ENCODE results near the gene ASTL. TPM values are rescaled to one million over a fixed set of nuclear protein-coding genes. Genes with fewer than 3 reads are reported as not detected.
A peak's percentile ranks its signal among the peaks of the same experiment; 100 is the strongest.
"Not testable (repeated sequence)": the region's sequence is repeated elsewhere in the genome, so short reads cannot be mapped to it uniquely, and the experiment has no call there.

The ASTL gene
- total RNA-seq, result not detected

DNA sequence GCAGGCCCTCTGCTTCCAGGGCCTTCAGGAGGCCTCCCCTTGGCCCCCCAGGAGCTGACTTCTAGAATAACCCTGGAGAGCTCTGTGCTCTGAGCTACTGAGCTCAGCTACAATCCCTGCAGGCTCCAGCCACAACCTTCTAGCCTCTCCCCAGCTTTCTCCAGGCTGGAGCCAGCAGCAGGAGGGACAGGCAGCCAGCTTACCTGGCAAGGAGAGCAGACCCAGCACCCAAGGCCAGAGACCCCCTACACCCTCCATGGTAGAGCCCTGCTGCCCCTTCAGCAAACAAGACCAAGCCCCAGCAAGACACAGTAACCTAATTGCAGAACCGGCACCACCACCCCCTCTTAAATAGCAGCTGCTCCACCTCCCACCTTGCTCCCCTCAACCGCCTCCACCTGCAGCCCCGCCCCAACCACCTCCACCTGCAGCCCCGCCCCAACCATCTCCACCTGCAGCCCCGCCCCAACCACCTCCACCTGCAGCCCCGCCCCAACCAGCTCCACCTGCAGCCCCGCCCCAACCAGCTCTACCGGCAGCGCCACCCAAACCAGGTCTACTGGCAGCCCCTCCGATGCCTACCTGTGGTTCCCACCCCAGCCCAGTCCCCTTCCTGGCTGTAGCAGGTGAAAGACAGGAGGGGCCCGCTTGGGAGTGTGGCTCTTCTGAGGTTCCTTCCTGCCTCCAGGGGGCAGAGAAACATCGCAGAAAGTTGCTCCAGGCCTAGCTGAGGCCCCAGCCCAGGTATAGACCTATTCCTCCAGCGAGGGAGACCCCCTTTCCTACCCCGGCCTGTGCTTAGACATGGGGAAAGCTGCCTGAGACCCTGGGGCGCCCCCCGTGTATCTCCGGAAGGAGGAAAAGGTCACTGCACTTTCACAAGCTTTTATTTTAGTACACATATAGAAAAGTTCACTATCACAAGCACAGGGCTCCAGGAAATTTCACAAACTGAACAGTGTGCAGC lies at the start of gene ASTL:
TSS of gene ASTL (minus strand) at position 324 of the 967 bp plus-strand sequence. CDS start at position 258, 66 bp downstream.
- DNase-seq (ENCODE audit: low spot score), result no peak
- ATAC-seq, result peak; percentile 67

DNA sequence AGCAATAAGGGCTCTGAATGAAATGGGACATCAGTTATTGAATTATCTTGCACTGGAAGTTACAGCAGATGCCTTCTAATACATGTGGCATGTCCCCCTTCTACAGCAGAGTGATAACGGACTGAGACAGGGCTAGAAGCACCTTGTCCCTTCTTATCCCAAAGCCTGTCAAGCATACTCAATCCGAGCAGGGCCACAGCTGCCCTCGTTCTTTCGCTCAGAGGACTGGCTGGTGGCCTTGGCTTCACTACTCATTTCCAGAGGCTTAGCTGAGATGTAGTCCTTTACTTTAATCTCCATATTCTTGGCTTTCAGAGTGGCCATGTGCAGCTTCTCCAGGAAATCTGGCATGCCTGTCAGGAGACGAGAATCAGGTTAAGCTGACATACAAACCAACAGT lies 48.3 kb upstream of the ASTL start:
- ATAC-seq, result no peak
- DNase-seq (ENCODE audit: low spot score), result no peak

DNA sequence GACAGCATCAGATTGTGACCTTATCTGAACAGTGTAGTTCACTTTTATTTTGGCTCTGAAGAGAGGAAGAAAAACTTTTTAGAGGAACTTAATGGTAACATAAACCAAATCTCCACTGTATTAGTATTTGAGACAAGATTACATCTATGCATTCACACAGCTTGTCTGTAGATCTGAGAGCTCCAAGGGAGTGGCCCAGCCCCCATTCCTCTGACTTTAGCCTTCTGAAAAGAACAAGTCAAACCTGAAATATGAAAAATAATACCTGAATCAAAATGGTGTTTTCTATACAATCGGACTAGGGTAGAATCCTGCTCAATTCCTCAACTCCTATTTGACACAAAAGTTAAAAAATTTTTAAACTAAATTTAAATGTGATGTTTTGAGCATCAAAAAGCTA lies 47.2 kb upstream of the ASTL start:
- ATAC-seq, result no peak
- DNase-seq (ENCODE audit: low spot score), result no peak

DNA sequence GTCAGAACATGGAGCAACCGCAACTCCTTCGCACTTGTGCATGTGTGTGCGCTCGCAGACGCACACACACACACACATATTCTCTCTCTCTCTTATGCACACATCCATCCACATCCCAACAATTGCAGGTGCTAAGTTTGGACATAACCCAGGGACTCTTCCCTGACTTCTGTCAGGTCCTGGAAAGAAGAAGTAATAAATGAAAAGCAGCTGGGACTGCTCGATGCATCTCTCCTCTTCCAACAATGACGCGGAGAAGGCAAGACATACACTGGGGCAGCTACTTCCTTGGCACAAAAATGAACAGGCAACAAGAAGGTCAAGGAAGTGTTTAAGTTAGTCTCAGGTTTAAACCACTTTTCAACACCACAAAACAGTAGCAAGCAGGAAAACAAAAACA lies 46.7 kb upstream of the ASTL start:
- no peak for DNase-seq (ENCODE audit: low spot score)
- no peak for ATAC-seq

DNA sequence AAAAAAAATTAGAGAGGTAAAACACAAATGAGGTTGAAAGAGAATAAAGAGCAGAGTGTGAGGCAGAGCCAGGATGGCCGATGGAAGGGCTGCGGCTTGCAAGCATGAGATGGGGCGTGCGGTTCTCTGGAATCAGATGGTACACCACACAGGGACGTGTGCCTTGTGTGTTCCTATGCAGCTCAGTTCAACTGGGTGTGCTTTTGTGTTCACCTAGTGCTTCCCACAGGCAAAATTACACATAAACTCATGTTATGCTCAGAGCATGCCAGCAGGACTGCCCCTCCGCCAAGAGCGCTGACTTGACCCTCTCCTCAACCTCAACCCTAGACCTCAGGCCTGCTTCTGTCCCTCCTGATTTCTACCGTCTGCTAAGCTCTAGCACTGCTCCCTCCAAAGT lies 45.9 kb upstream of the ASTL start:
- no peak for ATAC-seq

DNA sequence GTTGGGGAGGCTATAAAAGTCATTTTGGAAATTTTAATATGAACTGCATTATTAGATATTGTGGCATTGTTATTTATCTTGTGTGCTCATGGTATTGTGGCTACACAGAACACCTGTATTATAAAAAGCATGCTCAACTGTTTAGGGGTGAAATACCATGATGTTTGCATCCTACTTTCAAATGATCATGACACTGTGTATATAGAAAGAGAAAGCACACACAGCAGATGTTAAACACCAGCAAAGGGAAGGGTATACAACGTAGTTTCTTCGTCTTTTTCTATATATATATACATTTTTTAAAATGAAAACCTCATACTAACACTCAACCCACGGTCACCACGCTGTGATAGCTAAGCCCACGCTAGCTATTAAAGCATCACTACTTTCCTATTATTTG lies 43.2 kb upstream of the ASTL start:
- ATAC-seq, result no peak

More for the DNA sequence above, 45.9 kb upstream of the ASTL start:
- no peak for DNase-seq (ENCODE audit: low spot score)

DNA sequence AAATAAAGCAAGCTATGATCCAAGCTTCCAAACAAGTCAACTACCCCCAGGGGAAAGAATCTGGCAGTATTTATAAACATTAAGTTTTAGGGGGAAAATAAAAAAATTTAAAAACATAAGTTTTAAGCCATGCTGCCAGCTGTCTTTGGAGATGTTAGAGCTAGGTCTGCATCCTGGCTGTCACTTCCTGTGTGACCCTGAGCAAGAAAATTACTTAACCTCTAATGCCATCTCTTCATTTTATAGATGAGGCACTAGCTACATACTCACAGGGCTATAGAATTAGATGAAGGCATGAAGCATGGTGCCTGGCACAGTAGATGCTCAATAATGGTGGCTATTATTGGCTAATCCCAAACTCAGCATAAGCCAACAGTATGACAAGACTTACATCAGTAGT lies 42.2 kb upstream of the ASTL start:
- DNase-seq (ENCODE audit: low spot score) (no peak), ATAC-seq (no peak)

More for the DNA sequence above, 43.2 kb upstream of the ASTL start:
- no peak for DNase-seq (ENCODE audit: low spot score)

DNA sequence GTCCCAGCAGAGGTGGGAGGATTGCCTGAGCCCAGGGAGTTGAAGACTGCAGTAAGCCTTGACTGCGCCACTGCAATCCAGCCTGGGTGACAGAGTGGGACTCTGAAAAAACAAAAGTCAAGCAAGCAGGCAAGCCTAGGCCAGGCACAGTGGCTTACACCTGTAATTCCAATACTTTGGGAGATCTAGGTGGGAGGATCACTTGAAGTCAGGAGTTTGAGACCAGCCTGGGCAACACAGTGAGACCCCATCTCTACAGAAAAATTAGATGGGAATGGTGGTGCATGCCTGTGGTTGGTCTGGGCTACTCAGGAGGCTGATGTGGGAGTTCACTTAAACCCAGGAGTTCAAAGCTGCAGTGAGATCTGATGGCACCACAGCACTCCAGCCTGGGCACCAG lies 41.7 kb upstream of the ASTL start:
- DNase-seq (ENCODE audit: low spot score) (no peak), ATAC-seq (no peak)

DNA sequence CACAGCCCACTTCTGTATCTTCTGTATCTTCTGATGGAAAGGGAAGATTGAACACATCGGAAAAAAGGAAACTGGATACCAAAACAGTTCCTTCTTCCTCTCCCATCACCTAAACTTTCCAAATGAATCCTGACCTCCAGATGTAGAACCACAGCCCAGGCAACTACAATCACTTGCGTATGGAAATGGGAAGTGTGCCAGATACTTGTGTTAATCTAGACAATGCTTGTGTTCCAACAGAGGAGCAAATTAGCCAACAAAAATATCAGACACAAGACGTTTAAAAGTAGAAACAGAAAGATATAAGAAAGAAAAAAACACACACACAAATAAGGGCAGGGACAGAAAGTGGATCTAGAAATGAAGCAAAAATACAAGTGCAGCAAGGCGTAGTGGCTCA lies 38.4 kb upstream of the ASTL start:
- ATAC-seq (no peak), DNase-seq (ENCODE audit: low spot score) (no peak)

DNA sequence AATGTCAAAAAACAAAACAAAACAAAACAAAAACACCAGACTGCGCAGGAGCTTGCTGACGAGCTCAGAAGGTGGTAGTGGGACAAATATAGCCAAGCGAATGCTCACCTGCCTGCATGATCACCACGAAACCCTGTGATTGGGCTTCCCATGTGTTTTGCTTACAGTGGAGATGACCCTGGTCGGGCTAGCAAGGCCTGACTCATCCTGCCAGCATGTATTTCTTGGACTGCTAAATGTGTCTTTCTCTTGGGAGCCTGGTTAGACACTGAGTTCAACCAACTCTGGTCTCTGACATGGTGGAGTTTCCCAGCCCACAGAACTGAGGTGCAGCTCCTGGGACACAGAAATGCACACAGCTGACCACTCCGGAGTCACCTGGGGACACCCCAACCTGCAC lies 37.6 kb upstream of the ASTL start:
- DNase-seq (ENCODE audit: low spot score) (no peak), ATAC-seq (no peak)

DNA sequence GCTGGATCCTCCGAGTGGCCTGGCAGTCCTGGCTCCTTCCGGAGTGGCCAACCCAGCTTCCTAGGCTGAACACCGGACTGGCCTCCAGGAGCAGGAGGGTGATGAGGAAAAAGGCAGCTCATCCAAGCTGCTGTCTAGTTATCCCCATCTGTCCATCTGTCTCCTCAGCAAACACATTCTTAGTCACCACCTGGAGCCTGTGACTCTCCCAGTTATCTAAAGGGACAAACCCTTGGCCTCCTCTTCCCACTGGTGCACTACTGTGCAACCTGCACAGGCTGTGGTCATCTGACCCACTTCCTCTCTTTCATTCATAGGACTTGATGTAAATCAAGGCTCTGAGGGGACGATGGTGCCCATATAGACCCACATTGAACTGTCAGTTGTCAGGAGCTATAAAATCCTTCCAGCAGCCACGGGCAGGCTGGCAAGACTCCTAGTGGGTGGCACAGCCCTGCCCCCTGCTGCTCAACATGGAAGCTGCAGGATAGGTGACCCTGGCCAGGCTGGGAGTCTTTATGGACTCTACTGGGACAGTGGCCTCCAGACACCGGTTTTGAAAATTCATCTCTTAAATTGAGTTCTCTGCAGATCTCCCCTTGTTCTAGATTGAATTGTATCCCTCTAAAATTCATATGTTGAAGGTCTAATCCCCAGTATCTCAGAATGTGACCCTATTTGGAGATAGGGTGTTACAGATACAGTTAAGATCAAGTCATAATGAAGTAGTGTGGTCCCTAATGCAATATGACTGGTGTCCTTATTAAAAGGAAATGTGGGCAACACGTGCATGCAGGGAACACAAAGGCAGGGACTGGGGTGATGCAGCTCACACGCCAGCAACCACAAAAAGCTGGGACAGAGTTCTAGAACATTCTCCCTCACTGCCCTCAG lies 36.2 kb upstream of the ASTL start:
- ATAC-seq (peak; percentile 99), DNase-seq (ENCODE audit: low spot score) (peak; percentile 78)

DNA sequence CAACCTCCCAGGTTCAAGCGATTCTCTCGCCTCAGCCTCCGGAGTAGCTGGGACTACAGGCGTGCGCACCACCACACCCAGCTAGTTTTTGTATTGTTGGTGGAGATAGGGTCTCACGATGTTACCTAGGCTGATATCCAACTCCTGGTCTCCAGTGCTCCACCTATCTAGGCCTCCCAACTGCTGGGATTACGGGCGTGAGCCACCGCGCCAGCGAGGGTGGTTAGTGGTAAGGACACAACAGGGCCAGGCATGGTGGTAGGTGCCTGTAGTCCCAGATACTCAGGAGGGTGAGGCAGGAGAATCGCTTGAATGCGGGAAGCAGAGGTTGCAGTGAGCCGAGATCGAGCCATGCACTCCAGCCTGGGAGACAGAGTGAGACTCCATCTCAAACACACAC lies 33.5 kb upstream of the ASTL start:
- ATAC-seq (no peak), DNase-seq (ENCODE audit: low spot score) (no peak)

DNA sequence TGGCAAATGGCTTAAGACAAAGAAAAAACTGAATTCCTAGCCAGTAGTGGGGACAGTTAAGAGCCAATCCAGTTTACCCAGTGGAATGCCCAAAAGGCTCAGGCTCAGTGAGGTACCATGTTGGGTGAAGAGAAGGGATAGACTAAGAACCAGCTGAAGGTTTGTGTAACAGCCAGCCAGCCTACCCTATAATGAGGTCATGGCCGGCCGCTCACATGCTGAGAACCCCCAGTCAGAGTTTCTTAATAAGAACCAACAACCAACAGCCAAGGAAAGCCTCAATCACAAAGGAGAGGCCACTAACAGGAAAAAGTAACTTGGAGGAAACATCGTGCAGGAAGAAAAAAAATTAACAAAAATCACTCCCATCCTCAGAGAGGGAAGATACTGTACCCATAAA lies 32.3 kb upstream of the ASTL start:
- DNase-seq (ENCODE audit: low spot score) (no peak), ATAC-seq (no peak)

DNA sequence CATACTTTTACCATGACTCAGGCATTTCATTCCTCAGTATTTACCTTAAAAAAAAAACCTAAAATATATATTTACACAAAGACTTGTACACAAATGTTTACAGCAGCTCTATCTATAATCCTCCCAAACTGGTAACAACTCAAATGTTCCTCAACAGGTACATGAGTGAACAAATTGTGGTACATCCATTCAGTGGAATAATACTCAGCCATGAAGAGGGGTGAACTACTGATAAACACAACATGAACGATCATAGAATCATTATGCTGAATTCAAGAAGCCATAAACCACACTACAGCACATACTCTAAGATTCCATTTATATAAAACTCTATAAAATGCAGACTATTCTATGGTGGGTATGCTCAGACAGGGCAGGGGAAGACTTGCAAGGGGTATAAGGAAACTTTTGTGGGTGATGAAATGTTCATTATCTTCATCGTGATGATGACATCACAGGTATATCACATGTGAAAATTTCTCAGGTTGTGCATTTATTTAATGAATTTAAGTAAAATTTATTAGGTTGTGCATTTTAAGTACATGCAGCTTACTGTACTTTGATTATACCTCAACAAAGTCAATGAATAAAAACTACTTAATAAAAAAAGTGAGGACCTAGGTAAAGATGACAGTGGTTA lies 31.7 kb upstream of the ASTL start:
- DNase-seq (ENCODE audit: low spot score) (no peak), ATAC-seq (no peak)

DNA sequence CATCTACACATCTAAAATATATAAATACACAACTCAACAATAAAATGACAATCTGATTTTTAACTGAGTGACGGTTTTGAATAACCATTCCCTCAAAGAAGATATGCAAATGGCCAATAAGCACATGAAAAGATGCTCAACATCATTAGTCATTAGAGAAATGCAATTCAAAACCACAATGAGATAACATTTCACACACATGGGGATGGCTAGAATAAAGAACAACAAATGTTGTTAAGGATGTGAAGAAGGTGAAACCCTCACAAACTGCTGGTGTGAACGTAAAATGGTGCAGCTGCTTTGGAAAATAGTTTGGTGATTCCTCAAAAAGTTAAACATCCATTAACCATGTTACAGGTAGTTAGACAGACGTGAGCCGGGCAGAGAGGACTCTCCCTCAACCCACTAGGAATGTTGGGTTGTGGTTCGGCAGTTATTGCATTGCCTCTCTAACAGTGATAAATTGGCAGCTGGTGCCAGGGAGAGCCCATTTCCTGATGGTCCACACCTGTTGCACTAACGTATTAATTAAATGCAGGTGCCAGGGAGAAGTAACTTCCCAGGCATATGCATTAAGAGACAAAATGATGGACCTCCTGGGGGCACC lies 29.2 kb upstream of the ASTL start:
- ATAC-seq (no peak), DNase-seq (ENCODE audit: low spot score) (no peak)

DNA sequence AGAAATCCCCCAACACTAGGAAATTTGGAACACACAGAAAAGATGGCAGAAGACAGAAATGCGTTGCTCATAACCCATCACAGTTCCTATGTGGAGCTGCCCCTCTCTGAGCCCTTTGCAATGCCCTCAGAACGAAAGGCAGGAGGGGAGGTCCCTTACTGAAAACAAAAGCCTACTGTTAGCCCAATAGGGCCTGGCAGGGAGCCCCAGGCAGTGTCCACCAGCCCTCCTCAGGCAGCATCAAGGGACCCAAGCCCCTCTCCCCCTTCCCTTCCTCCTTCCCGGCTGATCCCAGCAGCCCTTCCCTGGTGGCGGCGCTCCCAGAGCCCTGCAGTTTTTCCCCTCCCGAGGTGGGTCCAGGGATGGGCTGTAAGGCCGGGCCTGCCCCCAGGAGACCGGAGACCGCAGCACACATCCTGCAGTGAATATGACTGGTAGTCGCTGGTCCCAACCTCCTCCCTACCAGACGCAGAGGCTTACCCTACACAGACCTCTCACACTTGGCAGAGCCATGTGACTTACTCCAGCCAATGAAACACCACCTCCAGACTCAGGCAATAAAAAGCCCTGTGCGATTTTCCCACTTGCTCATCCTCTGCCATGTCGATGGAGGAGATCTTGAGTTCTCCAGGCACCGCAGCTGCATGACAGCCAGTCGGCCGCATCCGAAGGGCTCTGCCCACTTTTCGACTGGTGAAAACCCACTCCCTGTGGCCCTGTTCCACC lies 26.3 kb upstream of the ASTL start:
- no peak for ATAC-seq
- no peak for DNase-seq (ENCODE audit: low spot score)

DNA sequence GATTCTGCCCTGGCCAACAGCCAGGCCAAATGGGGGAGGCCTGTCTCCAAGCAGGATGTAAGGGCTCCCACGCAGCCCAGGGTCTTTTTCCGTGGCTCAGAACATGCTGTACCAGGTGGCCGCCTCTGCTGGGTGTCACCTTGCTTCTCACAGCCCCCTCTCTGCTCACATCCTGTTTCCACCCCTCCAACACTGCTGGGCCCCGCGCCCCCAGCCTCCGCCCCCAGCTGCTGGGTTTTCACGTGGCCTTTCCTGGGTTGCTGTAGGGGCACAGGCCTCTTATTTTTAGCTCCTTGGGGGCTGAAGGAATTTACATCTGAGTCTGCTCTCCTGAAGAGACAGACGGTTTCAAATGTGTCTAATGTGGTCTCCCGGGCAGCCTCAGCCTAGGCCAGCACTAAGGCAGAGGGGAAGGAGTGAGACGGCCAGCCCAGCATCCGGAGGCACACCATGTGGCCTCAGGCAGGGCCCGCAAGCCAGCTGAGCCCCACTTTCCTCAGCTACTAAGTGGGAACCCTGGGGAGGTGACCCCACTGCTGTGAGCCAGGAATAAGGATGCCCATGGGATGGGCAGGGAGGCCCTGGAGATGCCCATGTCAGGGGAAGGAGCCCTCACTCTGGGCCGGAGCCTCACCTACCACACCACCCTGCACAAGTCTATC lies 25.6 kb upstream of the ASTL start:
- ATAC-seq, result no peak
- DNase-seq (ENCODE audit: low spot score), result no peak

DNA sequence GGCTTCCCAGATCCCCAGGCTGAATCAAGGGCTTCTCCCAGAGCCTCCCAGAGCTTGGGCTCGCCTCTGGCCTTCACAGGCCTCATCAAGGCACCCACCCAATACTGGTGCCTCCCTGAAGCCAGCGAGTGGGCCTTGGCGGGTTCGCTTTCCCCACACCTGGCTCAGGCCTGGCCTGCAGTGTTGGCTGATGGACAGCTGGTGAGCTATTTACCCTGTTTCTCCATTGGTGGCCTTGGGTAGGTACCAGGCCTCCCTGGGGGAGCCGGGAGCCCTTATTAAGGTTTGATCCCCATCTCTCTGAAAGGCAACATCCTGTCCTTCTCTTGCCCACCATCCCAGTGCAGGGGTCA lies 25.1 kb upstream of the ASTL start:
- ATAC-seq, result no peak

DNA sequence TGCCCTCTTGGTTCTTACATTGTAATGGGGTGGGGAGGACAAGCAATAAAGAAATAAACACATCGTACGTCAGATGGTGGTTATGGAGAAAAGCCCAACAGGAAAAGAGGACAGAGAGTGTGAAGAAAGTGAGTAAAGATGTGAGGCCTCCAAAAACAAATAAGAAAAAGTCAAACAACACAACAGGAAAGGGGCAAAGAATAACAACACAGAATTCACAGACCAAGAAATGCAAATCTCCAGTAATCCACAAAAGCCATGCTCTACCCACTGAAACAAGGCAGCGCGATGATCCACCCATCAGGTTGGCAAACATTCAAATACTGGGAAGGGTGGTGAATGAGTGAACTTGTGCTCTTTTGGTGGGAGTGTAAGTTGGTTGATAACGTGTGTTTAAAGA lies 23.6 kb upstream of the ASTL start:
- ATAC-seq (no peak), DNase-seq (ENCODE audit: low spot score) (no peak)

More for the DNA sequence above, 25.1 kb upstream of the ASTL start:
- DNase-seq (ENCODE audit: low spot score), result no peak

DNA sequence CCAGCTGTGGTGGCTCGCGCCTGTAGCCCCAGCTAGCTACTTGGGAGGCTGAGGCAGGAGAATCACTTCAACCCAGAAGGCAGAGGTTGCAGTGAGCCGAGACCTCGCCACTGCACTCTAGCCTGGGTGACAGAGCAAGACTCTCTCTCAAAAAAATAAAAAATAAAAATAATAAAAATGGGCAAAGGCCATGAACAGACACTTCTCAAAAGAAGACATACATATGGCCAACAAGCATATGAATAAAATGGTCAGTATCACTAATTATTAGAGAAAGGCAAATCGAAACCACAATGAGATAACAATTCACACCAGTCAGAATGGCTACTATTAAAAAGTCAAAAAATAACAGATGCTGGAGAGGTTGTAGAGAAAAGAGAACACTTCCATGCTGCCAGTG lies 22.1 kb upstream of the ASTL start:
- not testable (repeated sequence) for ATAC-seq; DNase-seq (ENCODE audit: low spot score)
